HepG2 (cell line): ENCODE measurements around the gene FAM131A. TPM values are rescaled to one million over a fixed set of nuclear protein-coding genes. Genes with fewer than 3 reads are reported as not detected.
A peak's percentile ranks its signal among the peaks of the same experiment; 100 is the strongest.

Experiments used
- ATAC-seq: fragments of 200-7000 bp; cut with Tn5 transposase; 3 replicates; pipeline ENCODE4 v1.9.1; 2020; ENCODE audit warnings: mild to moderate bottlenecking, moderate library complexity
- BruUV-seq: library from RNA; stranded (reverse); fragments of 400-500 nt; replicated peaks from 2 replicates; lab custom pipeline; 2021; lab: Mats Ljungman, UMichigan
- CTCF ChIA-PET: fragments of 300-600 bp; formaldehyde crosslinking; extraction: SDS; loops from one replicate; lab custom pipeline; 2021; ENCODE audit warnings: low total read pairs, inconsistent platforms, low intra/inter-chr PET ratio; lab: Yijun Ruan, JAX
- POLR2A ChIA-PET: fragments of 350-600 bp; sonication (Branson Sonifier 250); formaldehyde crosslinking; loops from one replicate; lab custom pipeline; 2020; ENCODE audit warnings: antibody characterized with exemption, inconsistent platforms; lab: Yijun Ruan, JAX
- DNase-seq: peaks from one replicate; pipeline ENCODE4 v3.0.0-alpha.2; 2015; ENCODE audit warnings: low spot score
- FAIRE-seq: peaks from 3 replicates; lab custom pipeline; 2011; peaks lifted over from hg19 to GRCh38; lab: Jason Lieb, UNC
- H2AFZ ChIP-seq: one replicate; pipeline ENCODE4 v1.6.1; 2011; ENCODE audit warnings: low read length, inconsistent platforms
- H3K27ac ChIP-seq: fragments of 300-600 bp; 3 replicates; pipeline ENCODE4 v1.8.0; 2011; ENCODE audit warnings: mixed run types, mild to moderate bottlenecking, mixed read lengths, low read length, inconsistent platforms; ENCODE audit not compliant: insufficient read depth; ENCODE audit errors: extremely low read length
- H3K27me3 ChIP-seq, 2 experiments: fragments of 200-600 bp in 1 of 2; 2 replicates in 1 of 2; 3 replicates in 1 of 2; pipeline versions ENCODE4 v1.6.0 to v1.8.0; 2011; ENCODE audit warnings: low read length in 2 of 2, mild to moderate bottlenecking in 2 of 2, moderate library complexity in 2 of 2, inconsistent platforms in 1 of 2; ENCODE audit not compliant: insufficient read depth in 2 of 2, control insufficient read depth in 1 of 2
- H3K36me3 ChIP-seq, 2 experiments: fragments of 200-600 bp in 1 of 2; replicated peaks in 1 of 2; 2 replicates in 1 of 2; 3 replicates in 1 of 2; pipeline versions ENCODE4 v1.5.1 to v1.8.0; 2011; ENCODE audit warnings: low read length in 2 of 2, inconsistent platforms in 1 of 2; ENCODE audit not compliant: insufficient read depth in 2 of 2, control insufficient read depth in 1 of 2
- H3K4me1 ChIP-seq: 2 replicates; pipeline ENCODE4 v1.5.1; 2012; ENCODE audit warnings: low read length, inconsistent platforms; ENCODE audit not compliant: insufficient read depth
- H3K4me2 ChIP-seq: 2 replicates; pipeline ENCODE4 v1.6.0; 2011; ENCODE audit warnings: low read depth, low read length, inconsistent platforms
- H3K4me3 ChIP-seq, 3 experiments: fragments of 200-600 bp in 1 of 3; sonication (generic), shearing (Covaris generic) in 1 of 3; replicated peaks in 1 of 3; 2 replicates each; pipeline ENCODE4 v1.5.1; 2011 to 2016; ENCODE audit warnings: low read length in 3 of 3, inconsistent platforms in 2 of 3, low read depth in 2 of 3, mild to moderate bottlenecking in 2 of 3, control low read depth in 1 of 3, mixed read lengths in 1 of 3; ENCODE audit not compliant: insufficient read depth in 1 of 3
- H3K79me2 ChIP-seq: one replicate; pipeline ENCODE4 v1.6.1; 2011; ENCODE audit warnings: low read length, inconsistent platforms; ENCODE audit not compliant: insufficient read depth
- H3K9ac ChIP-seq: 2 replicates; pipeline ENCODE4 v1.6.0; 2011; ENCODE audit warnings: mild to moderate bottlenecking, low read depth, low read length, inconsistent platforms; ENCODE audit not compliant: insufficient read depth
- H3K9me3 ChIP-seq: 2 replicates; pipeline ENCODE4 v1.5.1; 2012; ENCODE audit warnings: mild to moderate bottlenecking, low read length
- H4K20me1 ChIP-seq: 2 replicates; pipeline ENCODE4 v1.6.0; 2011; ENCODE audit warnings: inconsistent platforms, mild to moderate bottlenecking, low read length, moderate library complexity; ENCODE audit not compliant: insufficient read depth
- AGO2 ChIP-seq: fragments of 200-400 bp; formaldehyde crosslinking; optimal IDR thresholded peaks from 2 replicates; pipeline ENCODE3; 2017; ENCODE audit warnings: mild to moderate bottlenecking, low read depth, low read length, moderate library complexity
- MAFK ChIP-seq, 2 experiments: IDR thresholded peaks in 1 of 2; conservative IDR thresholded peaks in 1 of 2; 2 replicates each; pipeline ENCODE4 v1.6.1; 2011; ENCODE audit warnings: improper control_type of control experiment in 2 of 2, low read length in 2 of 2
- RBFOX2 ChIP-seq: fragments of 200-400 bp; formaldehyde crosslinking; IDR thresholded peaks from 2 replicates; pipeline ENCODE4 v1.6.1; 2017; ENCODE audit warnings: low read depth, mild to moderate bottlenecking, low read length
- RBM22 ChIP-seq: fragments of 200-400 bp; formaldehyde crosslinking; optimal IDR thresholded peaks from 2 replicates; pipeline ENCODE3; 2017; ENCODE audit warnings: mild to moderate bottlenecking, low read length, moderate library complexity
- REPIN1 ChIP-seq: sonication (generic); formaldehyde crosslinking; IDR thresholded peaks from 2 replicates; pipeline ENCODE4 v1.8.0; 2022; ENCODE audit warnings: missing genetic modification reagents, low read depth, mild to moderate bottlenecking, borderline replicate concordance
- SAFB2 ChIP-seq: sonication (generic); formaldehyde crosslinking; IDR thresholded peaks from 2 replicates; pipeline ENCODE4 v1.5.1; 2020; ENCODE audit warnings: missing genetic modification reagents, low read depth, mild to moderate bottlenecking, borderline replicate concordance
- ZNF709 ChIP-seq: sonication (generic); formaldehyde crosslinking; IDR thresholded peaks from 2 replicates; pipeline ENCODE4 v1.5.0; 2020; ENCODE audit warnings: mild to moderate bottlenecking, missing genetic modification reagents
- ZNF773 ChIP-seq: sonication (generic); formaldehyde crosslinking; IDR thresholded peaks from 2 replicates; pipeline ENCODE4 v1.4.0; 2020; ENCODE audit warnings: missing genetic modification reagents, borderline replicate concordance
- WGBS: methylation state at CpG from one replicate; pipeline ENCODE4 v1.1.6; 2017; ENCODE audit warnings: low lambda C conversion rate; 5-methylcytosine and 5-hydroxymethylcytosine counted together
- in situ Hi-C: cut with HindIII; loops from 2 replicates; pipeline ENCODE4 v1.10.0; 2017; ENCODE audit warnings: low pct_unique_long_range_greater_than_20kb; ENCODE audit not compliant: extremely low pct_ligation_motif_present
- intact Hi-C: fragments of 100-400 bp; cut with micrococcal nuclease; formaldehyde crosslinking; loops from one replicate; pipeline ENCODE4 v1.10.0; 2022; ENCODE audit not compliant: unreplicated experiment
- polyA plus RNA-seq, 8 experiments: library from polyadenylated mRNA; depleted of rRNA in 3 of 8; stranded (reverse) in 7 of 8; unstranded in 1 of 8; fragments of >200 nt; fragmentation: Illumina TruSeq in 4 of 8; extraction: Trizol in 4 of 8; gene quantifications; 2 replicates each; pipeline versions ENCODE4 v1.2.1 to v1.2.3, GENCODE V29; 2011 to 2016; ENCODE audit warnings: low read depth in 4 of 8, missing spikeins in 1 of 8, mixed read lengths in 1 of 8; ENCODE audit not compliant: insufficient read depth in 1 of 8
- total RNA-seq, 5 experiments: library from RNA; depleted of rRNA; stranded (reverse); fragments of >200 nt; fragmentation: Illumina TruSeq; extraction: Trizol; gene quantifications; 2 replicates each; pipeline ENCODE4 v1.2.3, GENCODE V29; 2016; ENCODE audit warnings: low read depth in 1 of 5

FAM131A gene
- total and polyA plus RNA-seq, 2 of the 13 experiments (the other 11 are each of a cell fraction or from before 2014, with no cell fraction given): 9.2 to 9.3 TPM

GRCh38 chr3:184325715-184326369, 11.6 kb upstream of the FAM131A start:
- Histone ChIP-seq H3K79me2 (peaks cover 4% of the 10 kb centered on the region), H3K36me3 (peaks cover 61 to 92% of the 10 kb centered on the region in 2 experiments), H3K4me1 (no peaks in the 10 kb centered on the region), H3K9me3 (no peaks in the 10 kb centered on the region), H3K4me3 (no peak overlapping the region), H3K27me3 (no peaks in the 10 kb centered on the region), H3K4me2 (no peak overlapping the region), H3K27ac (no peak overlapping the region), H2AFZ (no peak overlapping the region), H4K20me1 (peaks cover 9% of the 10 kb centered on the region; the same call in 1 of the 2 replicates), H3K9ac (no peak overlapping the region)
- ChIA-PET CTCF (no interaction called here), POLR2A (interaction anchor here (1.0 to 2.1 kb wide), 3 partner anchors 9 to 11 kb away, joined by 3 to 6 read pairs (median 3); no protein-coding TSS in a partner anchor)
- ATAC-seq: no peak
- DNase-seq: no peak
- in situ Hi-C loops: no loop called here
- no TSS peak for BruUV-seq
- FAIRE-seq: no peak
- WGBS: 93% methylated on average over 6 of the region's 6 CpGs
- TF ChIP-seq MAFK (conservative IDR thresholded peaks at IDR 0.05 in 1 of 2, IDR thresholded peaks at IDR 0.05 in 1 of 2; ENCODE audit: low read length in 2 of 2) (no peak), RBM22 (peak; percentile 34)
- intact Hi-C loops: no loop called here

DNA sequence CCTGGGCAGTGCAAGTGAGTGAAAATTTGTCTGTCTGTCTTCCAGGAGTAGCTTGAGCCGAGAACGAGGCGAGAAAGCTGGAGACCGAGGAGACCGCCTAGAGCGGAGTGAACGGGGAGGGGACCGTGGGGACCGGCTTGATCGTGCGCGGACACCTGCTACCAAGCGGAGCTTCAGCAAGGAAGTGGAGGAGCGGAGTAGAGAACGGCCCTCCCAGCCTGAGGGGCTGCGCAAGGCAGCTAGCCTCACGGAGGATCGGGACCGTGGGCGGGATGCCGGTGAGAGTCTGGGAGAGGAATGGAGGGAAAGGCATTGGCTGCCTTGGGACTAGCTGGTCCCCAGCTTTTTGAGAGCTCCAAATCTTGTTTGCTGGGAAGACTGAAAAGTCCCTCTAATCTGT, 10.2 kb upstream of the FAM131A start:
- no peaks in the 10 kb centered on the region for H3K9me3 ChIP-seq
- in situ Hi-C loops (no loop called here), intact Hi-C loops (no loop called here)
- no peaks in the 10 kb centered on the region for H3K27me3 ChIP-seq
- FAIRE-seq (no peak), ATAC-seq (no peak), DNase-seq (no peak)
- H3K36me3 ChIP-seq: peaks cover 58 to 92% of the 10 kb centered on the region in 2 experiments
- no peak overlapping the region for H3K4me3 ChIP-seq
- 98% methylated on average over 21 of the region's 21 CpGs for WGBS
- POLR2A ChIA-PET: interaction anchor here (1.4 to 2.1 kb wide), 2 partner anchors 12 to 14 kb away, joined by 3 to 6 read pairs; no protein-coding TSS in a partner anchor
- no peak overlapping the region for H3K4me2 ChIP-seq
- BruUV-seq: no TSS peak
- no peaks in the 10 kb centered on the region for H3K4me1 ChIP-seq
- no peak overlapping the region for H3K27ac ChIP-seq
- CTCF ChIA-PET: no interaction called here
- no peak overlapping the region for H3K9ac ChIP-seq
- H2AFZ ChIP-seq: no peak overlapping the region
- peaks cover 5% of the 10 kb centered on the region; the same call in 1 of the 2 replicates for H4K20me1 ChIP-seq
- TF ChIP-seq ZNF773 (CRISPR knock-in tag): no peak
- TF ChIP-seq ZNF709: no peak
- TF ChIP-seq REPIN1 (CRISPR knock-in tag): no peak
- no peak for TF ChIP-seq SAFB2 (CRISPR knock-in tag)
- TF ChIP-seq RBFOX2: peak; percentile 46; the same call in 1 of the 2 replicates
- TF ChIP-seq AGO2: peak; percentile 63
- TF ChIP-seq, all 625 proteins: peak for 2
- H3K79me2 ChIP-seq: peaks cover 5% of the 10 kb centered on the region
